GM10266 (cell line): Measurements from ENCODE around the gene ATP11C.
A peak's percentile ranks its signal among the peaks of the same experiment; 100 is the strongest.

Source experiments
- DNase-seq: peaks from one replicate; pipeline ENCODE4 v3.0.0; 2012; ENCODE audit errors: extremely low spot score
- TF ChIP-seq, protein P1 (sequence below): IDR thresholded peaks from 2 replicates; pipeline ENCODE4 v1.5.1; 2012; ENCODE audit warnings: mild to moderate bottlenecking, low read depth; ENCODE audit not compliant: control insufficient read depth, insufficient read depth; ENCODE audit errors: missing control alignments

Gene ATP11C

DNA sequence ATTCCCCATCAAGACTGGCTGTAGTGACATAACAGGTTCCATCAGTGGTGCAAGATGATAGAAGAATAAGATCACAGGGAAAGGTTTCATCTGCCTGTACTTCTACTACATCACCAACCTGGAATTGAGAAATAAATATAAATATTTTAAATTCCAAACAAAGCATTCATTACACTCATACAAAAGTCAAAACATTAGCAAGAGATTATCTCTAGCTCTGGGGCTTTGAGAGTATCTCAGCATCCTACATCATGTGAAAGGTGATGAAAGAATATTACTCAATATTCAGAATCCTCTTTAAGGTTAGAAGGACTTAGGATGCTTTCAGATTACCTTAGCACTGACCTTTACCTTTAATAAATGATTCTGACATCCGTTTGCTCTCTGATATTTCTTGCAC is 128.4 kb downstream of the ATP11C start:
- no peak for DNase-seq
- TF ChIP-seq, protein P1, sequence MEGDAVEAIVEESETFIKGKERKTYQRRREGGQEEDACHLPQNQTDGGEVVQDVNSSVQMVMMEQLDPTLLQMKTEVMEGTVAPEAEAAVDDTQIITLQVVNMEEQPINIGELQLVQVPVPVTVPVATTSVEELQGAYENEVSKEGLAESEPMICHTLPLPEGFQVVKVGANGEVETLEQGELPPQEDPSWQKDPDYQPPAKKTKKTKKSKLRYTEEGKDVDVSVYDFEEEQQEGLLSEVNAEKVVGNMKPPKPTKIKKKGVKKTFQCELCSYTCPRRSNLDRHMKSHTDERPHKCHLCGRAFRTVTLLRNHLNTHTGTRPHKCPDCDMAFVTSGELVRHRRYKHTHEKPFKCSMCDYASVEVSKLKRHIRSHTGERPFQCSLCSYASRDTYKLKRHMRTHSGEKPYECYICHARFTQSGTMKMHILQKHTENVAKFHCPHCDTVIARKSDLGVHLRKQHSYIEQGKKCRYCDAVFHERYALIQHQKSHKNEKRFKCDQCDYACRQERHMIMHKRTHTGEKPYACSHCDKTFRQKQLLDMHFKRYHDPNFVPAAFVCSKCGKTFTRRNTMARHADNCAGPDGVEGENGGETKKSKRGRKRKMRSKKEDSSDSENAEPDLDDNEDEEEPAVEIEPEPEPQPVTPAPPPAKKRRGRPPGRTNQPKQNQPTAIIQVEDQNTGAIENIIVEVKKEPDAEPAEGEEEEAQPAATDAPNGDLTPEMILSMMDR, result no peak

DNA sequence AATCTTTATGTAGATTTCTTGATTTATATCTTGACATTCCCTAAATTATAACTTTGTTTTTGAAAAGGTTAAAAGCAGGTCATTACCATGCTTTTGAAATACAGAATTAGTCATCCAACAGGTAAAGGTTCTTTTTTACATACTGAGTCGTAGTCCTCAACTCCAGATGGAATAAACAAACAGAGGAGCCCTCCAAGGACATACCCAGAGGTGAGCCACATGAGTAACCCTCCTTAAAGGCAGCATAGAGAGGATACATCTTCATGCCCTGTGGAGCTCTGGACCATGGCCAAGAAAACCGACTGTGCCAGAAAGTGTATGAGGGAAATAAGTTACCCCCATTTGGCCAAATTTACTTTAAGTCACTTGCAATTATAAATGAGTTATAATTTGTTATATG is 129.6 kb downstream of the ATP11C start:
- TF ChIP-seq, protein P1, result no peak
- DNase-seq, result no peak

DNA sequence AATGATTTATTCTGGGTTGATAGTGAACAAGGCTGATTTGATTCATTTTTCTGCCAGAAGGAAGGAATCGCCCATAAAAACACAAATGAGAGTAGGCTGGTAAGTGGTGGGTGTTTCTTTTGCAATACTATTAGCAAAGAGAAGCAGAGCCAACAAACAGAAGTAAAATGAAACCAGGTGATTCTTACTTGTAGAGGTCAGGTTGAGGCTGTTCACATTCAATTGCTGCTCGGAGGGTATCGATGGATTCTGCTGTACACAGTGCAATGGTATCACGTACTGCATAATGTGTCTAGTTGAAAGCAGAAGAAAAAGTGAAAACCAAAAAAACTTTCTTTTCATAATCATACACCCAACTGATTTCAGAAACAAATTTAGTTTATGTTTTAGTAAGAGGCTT is 130.8 kb downstream of the ATP11C start:
- DNase-seq, result no peak
- TF ChIP-seq, protein P1, result no peak

DNA sequence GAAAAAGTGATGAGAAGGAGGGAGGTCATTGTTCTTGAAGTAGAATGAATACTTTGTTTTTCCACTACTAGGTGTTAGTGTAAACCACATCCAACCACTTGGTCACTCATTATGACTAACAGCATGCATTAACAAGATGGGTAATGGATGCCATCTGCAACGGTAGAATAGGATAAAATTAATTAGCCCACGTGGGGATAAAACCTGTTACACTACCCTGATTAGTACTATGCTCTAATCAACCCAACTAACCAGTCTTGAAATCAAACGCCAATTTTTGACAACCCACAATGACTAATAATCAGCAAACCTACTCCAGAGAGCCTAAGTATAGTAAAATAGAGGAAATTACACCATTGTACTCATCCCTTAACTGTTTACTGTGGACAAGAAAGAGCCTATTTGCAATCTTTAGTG is 131.4 kb downstream of the ATP11C start:
- TF ChIP-seq, protein P1, result no peak
- DNase-seq, result no peak

DNA sequence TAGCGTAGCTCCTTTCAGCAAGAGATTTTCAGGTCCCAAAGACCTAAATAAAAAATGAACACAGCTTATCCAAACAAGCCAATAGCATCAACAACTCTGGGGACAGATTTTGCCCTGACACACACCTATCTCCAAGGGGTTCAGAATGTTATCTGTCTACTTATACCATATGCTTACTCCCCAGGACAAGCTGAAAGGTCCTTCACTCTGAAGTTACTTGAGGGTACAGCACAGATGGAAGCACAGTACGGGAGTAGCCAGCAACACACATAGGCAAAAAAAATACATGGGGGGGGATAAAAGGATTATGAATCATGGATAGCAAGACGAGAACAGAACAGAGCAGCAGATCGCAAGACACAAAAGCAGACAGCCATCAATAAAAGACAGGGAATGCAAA is 134.2 kb downstream of the ATP11C start:
- TF ChIP-seq, protein P1, result no peak

DNA sequence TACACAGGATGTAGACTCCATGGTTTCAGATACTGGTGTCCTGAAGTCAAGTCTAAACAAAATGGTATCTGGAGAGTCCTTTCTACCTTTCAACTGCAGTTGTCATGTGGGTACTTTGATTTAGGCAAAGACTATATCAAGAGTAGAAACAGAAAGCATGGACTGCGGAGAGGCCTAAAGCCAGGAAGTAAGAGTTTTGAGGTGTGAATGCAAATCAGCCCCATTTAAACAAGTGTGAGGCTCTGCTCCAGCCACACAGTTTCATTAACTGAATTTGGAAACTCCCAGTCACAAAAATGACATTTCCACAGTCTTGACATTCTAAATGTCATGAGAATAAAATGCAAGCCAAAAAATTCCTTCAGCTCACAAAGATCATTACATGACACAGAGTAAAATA is 137.7 kb downstream of the ATP11C start:
- TF ChIP-seq, protein P1, result no peak
- DNase-seq, result peak; percentile 17

More for the DNA sequence above, 134.2 kb downstream of the ATP11C start:
- DNase-seq, result no peak

DNA sequence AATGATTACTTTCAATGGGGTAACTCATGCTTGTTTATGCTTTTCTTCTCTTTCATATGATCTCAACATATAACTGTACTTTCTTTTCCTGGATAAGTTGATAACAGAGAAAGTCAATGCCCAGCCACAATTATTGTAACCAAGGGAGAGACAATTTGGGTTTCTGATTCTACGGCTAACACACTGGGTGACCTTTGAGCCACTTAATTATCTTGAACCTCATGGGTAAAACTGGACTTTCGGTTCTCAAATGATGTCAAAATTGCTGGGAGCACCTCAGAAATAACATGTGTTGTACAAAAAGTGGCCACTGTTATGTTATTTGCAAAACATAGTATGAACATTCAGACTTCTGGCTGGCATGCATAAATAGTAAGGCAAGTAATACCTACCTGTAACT is 145.3 kb downstream of the ATP11C start:
- TF ChIP-seq, protein P1, result no peak

More for the DNA sequence above, 145.3 kb downstream of the ATP11C start:
- no peak for DNase-seq
